Measurements from ENCODE around the gene THSD7B. TPM values are rescaled to one million over a fixed set of nuclear protein-coding genes. Genes with fewer than 3 reads are reported as not detected.
"Not testable (repeated sequence)": the region's sequence is repeated elsewhere in the genome, so short reads cannot be mapped to it uniquely, and the experiment has no call there.

THSD7B gene
- polyA plus RNA-seq, 1 donor from 2014 or later: 0.46 TPM

DNA sequence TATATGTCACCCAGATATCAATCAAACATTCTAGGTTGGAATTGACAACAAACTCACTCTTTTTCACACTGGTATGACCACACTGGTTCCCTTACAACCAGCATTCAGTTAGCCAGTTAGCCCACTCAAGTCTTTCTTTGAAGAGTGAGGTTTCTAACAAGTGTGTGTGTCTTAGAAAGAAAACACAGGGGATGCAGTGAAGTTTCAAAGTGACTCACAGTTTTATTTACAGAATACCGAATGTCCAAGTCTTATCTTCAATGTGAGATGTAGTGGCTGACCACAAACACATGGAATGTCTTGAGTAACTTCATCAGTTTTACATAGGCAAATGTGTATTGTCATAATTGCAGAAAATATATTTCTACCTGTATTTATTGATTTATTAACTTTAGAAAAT, 924.2 kb downstream of the THSD7B start:
- Histone ChIP-seq H3K27me3 (ENCODE audit: insufficient read depth, low read depth, low read length) (no peaks in the 10 kb centered on the region), H3K9me2 (ENCODE audit: insufficient read depth, low read length) (no peaks in the 10 kb centered on the region), H3K4me2 (ENCODE audit: low read length) (no peak overlapping the region), H3K79me2 (replicated peaks; ENCODE audit: insufficient read depth, low read length) (no peaks in the 10 kb centered on the region), H3K9ac (ENCODE audit: low read length) (no peak overlapping the region), H3K27ac (ENCODE audit: low read length) (no peak overlapping the region), H3K4me3 (ENCODE audit: low read length) (no peak overlapping the region), H4K20me1 (ENCODE audit: insufficient read depth) (no peaks in the 10 kb centered on the region), H3K9me3 (ENCODE audit: low read length) (no peaks in the 10 kb centered on the region), H3K36me3 (ENCODE audit: insufficient read depth, low read length) (no peaks in the 10 kb centered on the region), H2AFZ (ENCODE audit: low read depth, low read length) (no peak overlapping the region), H3F3A (ENCODE audit: insufficient read depth, low read length, poor library complexity, severe bottlenecking) (no peaks in the 10 kb centered on the region)
- TF ChIP-seq TAF1 (IDR thresholded peaks at IDR 0.05; ENCODE audit: low read depth) (no peak), POLR2AphosphoS5 (IDR thresholded peaks at IDR 0.05) (no peak), SMC3 (conservative IDR thresholded peaks at IDR 0.05; ENCODE audit: poor library complexity) (no peak), EZH2 (IDR thresholded peaks at IDR 0.05; ENCODE audit: borderline replicate concordance, insufficient read depth, low read length, poor library complexity, severe bottlenecking) (no peak), EP300 (conservative IDR thresholded peaks at IDR 0.05; ENCODE audit: poor library complexity, severe bottlenecking) (no peak)
- TF ChIP-seq, protein P1, sequence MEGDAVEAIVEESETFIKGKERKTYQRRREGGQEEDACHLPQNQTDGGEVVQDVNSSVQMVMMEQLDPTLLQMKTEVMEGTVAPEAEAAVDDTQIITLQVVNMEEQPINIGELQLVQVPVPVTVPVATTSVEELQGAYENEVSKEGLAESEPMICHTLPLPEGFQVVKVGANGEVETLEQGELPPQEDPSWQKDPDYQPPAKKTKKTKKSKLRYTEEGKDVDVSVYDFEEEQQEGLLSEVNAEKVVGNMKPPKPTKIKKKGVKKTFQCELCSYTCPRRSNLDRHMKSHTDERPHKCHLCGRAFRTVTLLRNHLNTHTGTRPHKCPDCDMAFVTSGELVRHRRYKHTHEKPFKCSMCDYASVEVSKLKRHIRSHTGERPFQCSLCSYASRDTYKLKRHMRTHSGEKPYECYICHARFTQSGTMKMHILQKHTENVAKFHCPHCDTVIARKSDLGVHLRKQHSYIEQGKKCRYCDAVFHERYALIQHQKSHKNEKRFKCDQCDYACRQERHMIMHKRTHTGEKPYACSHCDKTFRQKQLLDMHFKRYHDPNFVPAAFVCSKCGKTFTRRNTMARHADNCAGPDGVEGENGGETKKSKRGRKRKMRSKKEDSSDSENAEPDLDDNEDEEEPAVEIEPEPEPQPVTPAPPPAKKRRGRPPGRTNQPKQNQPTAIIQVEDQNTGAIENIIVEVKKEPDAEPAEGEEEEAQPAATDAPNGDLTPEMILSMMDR (IDR thresholded peaks at IDR 0.05; ENCODE audit: poor library complexity, severe bottlenecking): no peak

DNA sequence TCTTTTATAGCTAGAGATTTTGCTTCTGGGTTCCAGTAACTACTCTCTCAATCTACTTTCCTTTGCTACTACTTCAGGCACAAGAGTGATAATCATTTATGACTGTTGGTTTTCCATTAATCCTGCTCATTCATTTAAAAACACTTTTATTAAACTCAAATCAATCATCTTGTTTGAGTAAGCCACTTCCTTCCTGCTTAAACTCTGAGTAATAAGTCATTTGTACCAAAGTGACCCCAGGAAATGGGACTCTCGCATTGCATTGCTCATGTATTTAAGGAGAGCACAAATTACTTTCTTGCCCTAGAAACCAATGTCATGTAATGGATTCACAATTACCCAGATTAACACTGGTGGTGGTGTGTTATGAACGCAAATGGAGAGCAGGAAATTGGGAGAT, 928.2 kb downstream of the THSD7B start:
- H3K4me3 ChIP-seq (ENCODE audit: low read length): no peak overlapping the region
- TF ChIP-seq RAD21 (conservative IDR thresholded peaks at IDR 0.05) (no peak), SMC3 (conservative IDR thresholded peaks at IDR 0.05; ENCODE audit: poor library complexity) (no peak), TAF1 (IDR thresholded peaks at IDR 0.05; ENCODE audit: low read depth) (no peak), EZH2 (IDR thresholded peaks at IDR 0.05; ENCODE audit: borderline replicate concordance, insufficient read depth, low read length, poor library complexity, severe bottlenecking) (no peak)
- H4K20me1 ChIP-seq (ENCODE audit: insufficient read depth): no peaks in the 10 kb centered on the region
- no peak overlapping the region for H3K9ac ChIP-seq (ENCODE audit: low read length)
- no peaks in the 10 kb centered on the region for H3K79me2 ChIP-seq (replicated peaks; ENCODE audit: insufficient read depth, low read length)
- no peak overlapping the region for H3K27ac ChIP-seq (ENCODE audit: low read length)
- no peaks in the 10 kb centered on the region for H3K9me2 ChIP-seq (ENCODE audit: insufficient read depth, low read length)
- H3K9me3 ChIP-seq (ENCODE audit: low read length): no peaks in the 10 kb centered on the region
- H2AFZ ChIP-seq (ENCODE audit: low read depth, low read length): no peak overlapping the region
- no peaks in the 10 kb centered on the region for H3K27me3 ChIP-seq (ENCODE audit: insufficient read depth, low read depth, low read length)
- H3K36me3 ChIP-seq (ENCODE audit: insufficient read depth, low read length): no peaks in the 10 kb centered on the region
- no peak overlapping the region for H3K4me2 ChIP-seq (ENCODE audit: low read length)
- H3F3A ChIP-seq (ENCODE audit: insufficient read depth, low read length, poor library complexity, severe bottlenecking): no peaks in the 10 kb centered on the region

DNA sequence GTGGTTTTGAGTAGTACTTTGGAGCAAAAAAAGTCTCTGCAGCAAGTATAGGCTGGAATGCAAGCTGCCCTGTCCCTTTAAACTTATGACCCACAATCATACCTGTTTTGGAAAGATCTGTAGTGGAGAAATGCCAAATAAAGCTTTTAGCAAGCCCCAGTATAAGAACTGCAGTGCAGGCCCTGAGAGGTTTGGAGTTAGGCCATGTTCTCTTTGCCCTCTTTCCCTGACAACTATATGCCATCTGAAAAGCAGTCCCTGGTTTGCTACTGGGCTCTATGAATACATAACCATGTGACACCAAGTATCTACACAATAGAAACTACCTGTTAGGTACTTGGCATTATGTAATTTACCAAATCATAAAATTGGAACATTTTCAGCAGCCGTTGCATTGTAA, 931.6 kb downstream of the THSD7B start:
- TF ChIP-seq MXI1 (conservative IDR thresholded peaks at IDR 0.05; ENCODE audit: poor library complexity, severe bottlenecking) (no peak), RAD21 (conservative IDR thresholded peaks at IDR 0.05) (no peak), EP300 (conservative IDR thresholded peaks at IDR 0.05; ENCODE audit: poor library complexity, severe bottlenecking) (no peak), SMC3 (conservative IDR thresholded peaks at IDR 0.05; ENCODE audit: poor library complexity) (no peak), POLR2AphosphoS5 (IDR thresholded peaks at IDR 0.05) (no peak), TAF1 (IDR thresholded peaks at IDR 0.05; ENCODE audit: low read depth) (no peak)
- TF ChIP-seq, protein P2, sequence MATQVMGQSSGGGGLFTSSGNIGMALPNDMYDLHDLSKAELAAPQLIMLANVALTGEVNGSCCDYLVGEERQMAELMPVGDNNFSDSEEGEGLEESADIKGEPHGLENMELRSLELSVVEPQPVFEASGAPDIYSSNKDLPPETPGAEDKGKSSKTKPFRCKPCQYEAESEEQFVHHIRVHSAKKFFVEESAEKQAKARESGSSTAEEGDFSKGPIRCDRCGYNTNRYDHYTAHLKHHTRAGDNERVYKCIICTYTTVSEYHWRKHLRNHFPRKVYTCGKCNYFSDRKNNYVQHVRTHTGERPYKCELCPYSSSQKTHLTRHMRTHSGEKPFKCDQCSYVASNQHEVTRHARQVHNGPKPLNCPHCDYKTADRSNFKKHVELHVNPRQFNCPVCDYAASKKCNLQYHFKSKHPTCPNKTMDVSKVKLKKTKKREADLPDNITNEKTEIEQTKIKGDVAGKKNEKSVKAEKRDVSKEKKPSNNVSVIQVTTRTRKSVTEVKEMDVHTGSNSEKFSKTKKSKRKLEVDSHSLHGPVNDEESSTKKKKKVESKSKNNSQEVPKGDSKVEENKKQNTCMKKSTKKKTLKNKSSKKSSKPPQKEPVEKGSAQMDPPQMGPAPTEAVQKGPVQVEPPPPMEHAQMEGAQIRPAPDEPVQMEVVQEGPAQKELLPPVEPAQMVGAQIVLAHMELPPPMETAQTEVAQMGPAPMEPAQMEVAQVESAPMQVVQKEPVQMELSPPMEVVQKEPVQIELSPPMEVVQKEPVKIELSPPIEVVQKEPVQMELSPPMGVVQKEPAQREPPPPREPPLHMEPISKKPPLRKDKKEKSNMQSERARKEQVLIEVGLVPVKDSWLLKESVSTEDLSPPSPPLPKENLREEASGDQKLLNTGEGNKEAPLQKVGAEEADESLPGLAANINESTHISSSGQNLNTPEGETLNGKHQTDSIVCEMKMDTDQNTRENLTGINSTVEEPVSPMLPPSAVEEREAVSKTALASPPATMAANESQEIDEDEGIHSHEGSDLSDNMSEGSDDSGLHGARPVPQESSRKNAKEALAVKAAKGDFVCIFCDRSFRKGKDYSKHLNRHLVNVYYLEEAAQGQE (IDR thresholded peaks at IDR 0.05; ENCODE audit: borderline replicate concordance): no peak
- no peaks in the 10 kb centered on the region for H3K9me2 ChIP-seq (ENCODE audit: insufficient read depth, low read length)
- no peak overlapping the region for H3K4me3 ChIP-seq (ENCODE audit: low read length)
- H2AFZ ChIP-seq (ENCODE audit: low read depth, low read length): no peak overlapping the region
- H3K79me2 ChIP-seq (replicated peaks; ENCODE audit: insufficient read depth, low read length): no peaks in the 10 kb centered on the region
- no peaks in the 10 kb centered on the region for H3K36me3 ChIP-seq (ENCODE audit: insufficient read depth, low read length)
- no peaks in the 10 kb centered on the region for H3K9me3 ChIP-seq (ENCODE audit: low read length)
- no peaks in the 10 kb centered on the region for H3K27me3 ChIP-seq (ENCODE audit: insufficient read depth, low read depth, low read length)
- H3K4me2 ChIP-seq (ENCODE audit: low read length): no peak overlapping the region
- H3K27ac ChIP-seq (ENCODE audit: low read length): no peak overlapping the region
- H3K9ac ChIP-seq (ENCODE audit: low read length): no peak overlapping the region
- no peaks in the 10 kb centered on the region for H4K20me1 ChIP-seq (ENCODE audit: insufficient read depth)
- no peaks in the 10 kb centered on the region for H3F3A ChIP-seq (ENCODE audit: insufficient read depth, low read length, poor library complexity, severe bottlenecking)

DNA sequence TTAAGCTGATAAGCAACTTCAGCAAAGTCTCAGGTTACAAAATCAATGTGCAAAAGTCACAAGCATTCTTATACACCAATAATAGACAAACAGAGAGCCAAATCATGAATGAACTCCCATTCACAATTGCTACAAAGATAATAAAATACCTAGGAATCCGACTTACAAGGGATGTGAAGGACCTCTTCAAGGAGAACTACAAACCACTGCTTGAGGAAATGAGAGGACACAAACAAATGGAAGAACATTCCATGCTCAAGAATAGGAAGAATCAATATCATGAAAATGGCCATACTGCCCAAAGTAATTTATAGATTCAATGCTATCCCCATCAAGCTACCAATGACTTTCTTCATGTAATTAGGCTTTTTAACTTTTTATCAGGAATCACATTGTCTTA, 934.9 kb downstream of the THSD7B start:
- not testable (repeated sequence) for H2AFZ ChIP-seq (ENCODE audit: low read depth, low read length); H3K9me3 ChIP-seq (ENCODE audit: low read length); H3K27me3 ChIP-seq (ENCODE audit: insufficient read depth, low read depth, low read length); H3K36me3 ChIP-seq (ENCODE audit: insufficient read depth, low read length); H3K79me2 ChIP-seq (replicated peaks; ENCODE audit: insufficient read depth, low read length); H3K9ac ChIP-seq (ENCODE audit: low read length); H3K9me2 ChIP-seq (ENCODE audit: insufficient read depth, low read length); H3K4me2 ChIP-seq (ENCODE audit: low read length); H3F3A ChIP-seq (ENCODE audit: insufficient read depth, low read length, poor library complexity, severe bottlenecking); H3K4me3 ChIP-seq (ENCODE audit: low read length); H4K20me1 ChIP-seq (ENCODE audit: insufficient read depth); H3K27ac ChIP-seq (ENCODE audit: low read length)
